HepG2 (cell line): Measurements from ENCODE around the gene SLC1A4.

Experiments used
- EZH2 ChIP-seq: conservative IDR thresholded peaks from 2 replicates; pipeline ENCODE4 v1.6.1; 2012; ENCODE audit warnings: mild to moderate bottlenecking, low read depth, low read length, moderate library complexity
- GATA4 ChIP-seq: sonication (generic); IDR thresholded peaks from 2 replicates; pipeline ENCODE4 v1.6.1; 2016; ENCODE audit warnings: antibody characterized with exemption, low read depth, borderline replicate concordance
- SRSF1 ChIP-seq: fragments of 200-400 bp; formaldehyde crosslinking; optimal IDR thresholded peaks from 2 replicates; pipeline ENCODE3; 2017; ENCODE audit warnings: mild to moderate bottlenecking, low read depth, low read length, moderate library complexity
- TCF7 ChIP-seq: sonication (generic); IDR thresholded peaks from 2 replicates; pipeline ENCODE4 v1.6.1; 2016; ENCODE audit warnings: antibody characterized with exemption, low read depth

GRCh38 chr2:65032019-65032975, 43.1 kb downstream of the SLC1A4 start:
- TF ChIP-seq TCF7 (no peak), GATA4 (no peak), SRSF1 (no peak), EZH2 (no peak)
